Motor neuron (in vitro differentiated cells): ENCODE data around the gene RDH11. TPM values are rescaled to one million over a fixed set of nuclear protein-coding genes. Genes with fewer than 3 reads are reported as not detected.

Source experiments
- ATAC-seq, 8 experiments: fragments of 200-7000 bp; cut with Tn5 transposase; replicated peaks in 6 of 8; 2 replicates each; pipeline ENCODE4 v1.8.0; 2021; ENCODE audit warnings: mild to moderate bottlenecking in 8 of 8, moderate library complexity in 8 of 8
- H3K27ac ChIP-seq, 2 donors: fragments of 250-450 bp; sonication (Bioruptor Pico); 2 replicates each; pipeline ENCODE4 v1.9.0; 2021; ENCODE audit warnings: antibody characterized with exemption in 2 of 2, mild to moderate bottlenecking in 2 of 2, moderate library complexity in 1 of 2
- H3K4me1 ChIP-seq, 2 donors: fragments of 250-450 bp; sonication (Bioruptor Pico); replicated peaks in 1 of 2; 2 replicates each; pipeline ENCODE4 v1.6.1; 2021; ENCODE audit warnings: antibody characterized with exemption in 2 of 2, mild to moderate bottlenecking in 2 of 2, moderate library complexity in 1 of 2
- H3K4me3 ChIP-seq, 5 donors: fragments of 250-450 bp; sonication (Bioruptor Pico); 2 replicates each; pipeline ENCODE4 v1.9.0; 2021; ENCODE audit warnings: antibody characterized with exemption in 5 of 5, mild to moderate bottlenecking in 5 of 5, moderate library complexity in 4 of 5
- WGBS, 10 experiments: fragments of 450-650 bp; shearing (Covaris generic); methylation state at CpG; one replicate each; pipeline ENCODE4 v1.0.0; 2022; 5-methylcytosine and 5-hydroxymethylcytosine counted together
- in situ Hi-C, 9 experiments: fragments of 400-800 bp; cut with MboI; loops; one replicate each; pipeline ENCODE4 v1.15.0; 2021; ENCODE audit warnings: low sequenced_read_pairs in 9 of 9, low pct_unique_long_range_greater_than_20kb in 2 of 9; ENCODE audit not compliant: unreplicated experiment in 9 of 9
- total RNA-seq, 8 experiments: library from RNA; unstranded; fragments of 300-600 nt; gene quantifications; 2 replicates each; pipeline versions ENCODE4 v1.2.3 to v1.2.4, GENCODE V29; 2022

The RDH11 gene
- total RNA-seq, 8 experiments from 2014 or later = 60.9 to 89.8 (median 71.0) TPM

DNA sequence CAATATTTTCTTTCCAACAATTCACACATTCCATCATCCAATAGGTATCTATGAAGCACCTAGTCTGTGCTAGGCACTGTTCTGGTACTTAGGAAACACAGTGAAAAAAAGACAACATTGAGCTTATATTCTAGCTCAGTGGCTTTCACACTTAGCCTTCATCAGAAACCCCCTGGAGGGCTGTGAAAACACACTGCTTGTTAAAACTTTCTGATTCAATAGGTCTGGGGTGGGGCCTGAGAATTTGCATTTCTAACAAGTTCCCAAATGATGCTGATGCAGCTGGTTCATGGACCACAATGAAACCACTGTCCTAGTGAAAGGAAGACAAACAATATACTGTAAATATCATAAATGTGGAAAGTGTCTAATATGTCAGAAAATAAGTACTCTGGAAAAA lies 27.0 kb downstream of the RDH11 start:
- no peak for ATAC-seq
- no peak overlapping the region for H3K4me3 ChIP-seq
- H3K27ac ChIP-seq = no peak overlapping the region
- in situ Hi-C loops = no loop called here
- H3K4me1 ChIP-seq = peaks cover 4 to 9% of the 10 kb centered on the region in 2 donors

DNA sequence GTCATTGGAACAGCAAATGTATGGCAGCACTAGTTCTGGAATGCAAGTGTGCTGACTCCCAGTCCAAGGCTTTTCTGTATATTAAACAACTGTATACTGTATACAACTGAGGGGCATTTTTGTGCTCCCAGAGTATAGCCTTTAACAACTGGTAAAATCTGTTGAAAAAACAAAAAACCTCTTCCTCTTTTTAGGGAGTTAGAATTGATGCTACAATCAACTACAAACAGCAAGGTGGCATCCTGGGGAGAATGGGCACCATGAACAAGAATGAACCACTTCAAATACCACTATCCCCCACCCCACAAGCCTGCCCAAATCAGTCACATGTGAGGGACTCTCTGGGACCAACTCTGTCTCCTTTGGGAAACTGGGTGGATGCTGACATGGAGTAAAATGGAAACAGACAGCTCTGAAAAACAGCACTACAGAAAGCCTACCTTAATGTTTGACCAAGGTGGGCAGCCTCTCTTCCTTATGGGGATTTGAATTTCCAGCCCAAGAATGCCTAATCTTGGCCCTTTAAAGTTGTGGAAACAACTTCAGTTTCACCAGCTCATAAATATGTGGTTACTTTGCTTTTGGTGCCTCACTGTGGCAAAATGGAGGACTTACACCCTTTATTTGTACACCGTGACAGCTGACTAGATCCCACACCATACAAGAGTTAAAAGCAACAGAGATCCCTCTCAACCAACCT lies 28.7 kb downstream of the RDH11 start:
- WGBS, 10 experiments = 0 to 89% (median 50%) methylated on average over 1 of the region's 1 CpG; no CpG with 5 or more reads in 4 of the 10 experiments
- no peak overlapping the region for H3K27ac ChIP-seq
- H3K4me3 ChIP-seq = no peak overlapping the region
- peak in 6 of 8 experiments; percentile 38 to 89 (median 73) for ATAC-seq
- in situ Hi-C loops = no loop called here
- no peaks in the 10 kb centered on the region for H3K4me1 ChIP-seq

DNA sequence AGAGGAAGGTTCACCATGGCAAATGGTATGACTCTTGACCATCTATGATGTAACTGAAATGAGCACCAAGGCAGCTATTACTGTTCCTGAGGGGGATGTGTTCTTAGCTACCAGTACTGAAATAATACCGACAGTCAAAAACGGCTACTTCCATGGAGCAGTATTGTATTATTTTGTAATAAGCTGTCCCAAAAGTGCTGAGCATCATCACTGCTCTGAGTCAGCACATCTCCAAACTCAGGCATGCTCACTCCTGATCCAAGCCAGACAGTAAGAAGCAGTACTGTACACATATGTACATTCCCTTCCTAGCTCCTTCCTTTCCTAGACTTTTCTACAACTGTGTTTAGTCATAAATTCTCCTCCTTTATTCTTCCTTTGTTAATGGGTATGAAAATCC lies 29.7 kb downstream of the RDH11 start:
- no peak overlapping the region for H3K4me3 ChIP-seq
- no peaks in the 10 kb centered on the region for H3K4me1 ChIP-seq
- 0 to 100% (median 90%) methylated on average over 1 to 2 of the region's 2 CpGs; no CpG with 5 or more reads in 5 of the 10 experiments for WGBS, 10 experiments
- ATAC-seq = peak in 3 of 8 experiments; percentile 58 to 90 (median 88)
- H3K27ac ChIP-seq = no peak overlapping the region
- in situ Hi-C loops = no loop called here

DNA sequence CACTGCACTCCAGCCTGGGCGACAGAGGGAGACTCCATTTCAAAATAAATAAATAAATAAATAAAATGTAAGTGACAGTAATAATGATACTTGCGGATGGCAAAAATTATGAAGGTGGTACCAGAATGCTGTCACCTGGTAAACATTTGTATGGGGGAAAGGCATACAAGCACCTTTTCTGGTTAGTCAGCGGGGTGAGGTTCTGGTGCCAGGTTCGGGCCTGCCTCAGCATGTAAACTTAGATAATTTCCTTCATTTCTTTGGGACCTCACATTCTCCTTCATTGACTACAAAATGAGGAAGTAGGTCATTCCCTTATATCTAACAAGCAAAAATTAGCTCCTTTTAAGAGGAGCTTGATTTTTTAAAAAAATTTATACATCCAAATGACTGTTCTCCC lies 31.9 kb downstream of the RDH11 start:
- in situ Hi-C loops = no loop called here
- no peak for ATAC-seq

DNA sequence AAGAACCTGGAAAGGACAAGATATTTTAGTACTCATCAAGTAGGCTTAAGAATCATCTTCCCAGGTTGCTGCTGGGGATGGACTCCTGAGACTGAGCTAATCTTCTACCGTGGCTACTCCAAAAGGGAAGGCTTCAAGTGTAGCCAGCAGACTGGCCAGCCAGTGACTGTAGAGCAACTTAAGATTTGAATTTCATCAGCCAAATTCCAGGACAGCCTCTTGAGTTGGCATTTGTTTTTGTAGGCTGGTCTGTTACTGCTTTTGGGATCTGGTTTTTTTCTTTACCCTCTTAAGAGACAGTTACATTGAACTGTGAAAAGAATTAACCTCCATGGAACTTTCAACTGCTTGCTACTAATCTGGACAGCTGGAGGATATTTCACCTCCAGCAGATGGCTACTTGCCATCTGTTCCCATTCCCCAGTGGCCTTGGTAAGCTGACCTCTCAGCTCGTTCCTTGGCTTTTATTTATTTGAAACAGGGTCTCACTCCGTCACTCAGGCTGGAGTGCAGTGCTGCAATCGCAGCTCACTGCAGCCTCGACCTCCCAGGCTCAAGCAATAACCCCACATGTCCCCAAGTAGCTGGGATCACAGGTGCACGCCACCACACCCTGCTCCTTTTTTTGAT lies 41.8 kb downstream of the RDH11 start:
- in situ Hi-C loops = no loop called here
- no peaks in the 10 kb centered on the region for H3K4me1 ChIP-seq
- no peak overlapping the region for H3K4me3 ChIP-seq
- 50 to 93% (median 68%) methylated on average over 1 to 5 of the region's 6 CpGs; no CpG with 5 or more reads in 3 of the 10 experiments for WGBS, 10 experiments
- ATAC-seq = peak in 1 of 8 experiments; percentile 24
- H3K27ac ChIP-seq = no peak overlapping the region

More for the DNA sequence above, 31.9 kb downstream of the RDH11 start:
- no peaks in the 10 kb centered on the region for H3K4me1 ChIP-seq
- 86 to 100% (median 100%) methylated on average over 1 to 4 of the region's 4 CpGs; no CpG with 5 or more reads in 1 of the 10 experiments for WGBS, 10 experiments
- no peak overlapping the region for H3K4me3 ChIP-seq
- H3K27ac ChIP-seq = no peak overlapping the region

DNA sequence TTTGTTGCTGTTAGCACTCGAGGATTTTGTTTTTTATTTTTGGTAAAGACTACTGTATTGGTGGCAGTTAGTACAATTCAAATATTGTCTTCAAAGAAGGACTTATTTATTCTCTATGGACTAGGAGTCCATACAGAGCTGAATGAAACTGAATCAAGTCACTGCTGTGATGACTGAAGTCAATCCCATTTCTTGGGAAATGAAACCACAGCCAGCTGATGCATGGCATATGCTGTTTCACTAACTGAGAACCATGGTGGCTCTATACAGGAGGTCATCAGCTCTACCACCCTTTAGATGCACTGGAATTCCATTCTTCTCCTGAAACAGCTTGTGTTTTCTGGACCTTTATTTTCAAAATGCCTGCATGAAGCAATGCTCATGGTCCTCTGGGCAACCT lies 43.4 kb downstream of the RDH11 start:
- no peak overlapping the region for H3K27ac ChIP-seq
- no peaks in the 10 kb centered on the region for H3K4me1 ChIP-seq
- no peak for ATAC-seq
- in situ Hi-C loops = no loop called here
- H3K4me3 ChIP-seq = no peak overlapping the region
- WGBS, 10 experiments = 40 to 100% (median 88%) methylated on average over 1 of the region's 1 CpG; no CpG with 5 or more reads in 3 of the 10 experiments

DNA sequence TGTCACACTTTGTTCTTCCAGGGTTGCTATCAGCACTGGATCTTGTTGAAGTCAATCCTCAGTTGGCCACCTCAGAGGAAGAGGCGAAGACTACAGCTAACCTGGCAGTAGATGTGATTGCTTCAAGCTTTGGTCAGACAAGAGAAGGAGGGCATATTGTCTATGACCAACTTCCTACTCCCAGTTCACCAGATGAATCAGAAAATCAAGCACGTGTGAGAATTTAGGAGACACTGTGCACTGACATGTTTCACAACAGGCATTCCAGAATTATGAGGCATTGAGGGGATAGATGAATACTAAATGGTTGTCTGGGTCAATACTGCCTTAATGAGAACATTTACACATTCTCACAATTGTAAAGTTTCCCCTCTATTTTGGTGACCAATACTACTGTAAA lies 44.9 kb downstream of the RDH11 start:
- Histone ChIP-seq H3K27ac (no peak overlapping the region), H3K4me1 (no peaks in the 10 kb centered on the region), H3K4me3 (no peak overlapping the region)
- in situ Hi-C loops = no loop called here
- WGBS, 10 experiments = 0 to 100% (median 43%) methylated on average over 1 to 2 of the region's 2 CpGs; no CpG with 5 or more reads in 6 of the 10 experiments
- peak in 1 of 8 experiments; percentile 81 for ATAC-seq

DNA sequence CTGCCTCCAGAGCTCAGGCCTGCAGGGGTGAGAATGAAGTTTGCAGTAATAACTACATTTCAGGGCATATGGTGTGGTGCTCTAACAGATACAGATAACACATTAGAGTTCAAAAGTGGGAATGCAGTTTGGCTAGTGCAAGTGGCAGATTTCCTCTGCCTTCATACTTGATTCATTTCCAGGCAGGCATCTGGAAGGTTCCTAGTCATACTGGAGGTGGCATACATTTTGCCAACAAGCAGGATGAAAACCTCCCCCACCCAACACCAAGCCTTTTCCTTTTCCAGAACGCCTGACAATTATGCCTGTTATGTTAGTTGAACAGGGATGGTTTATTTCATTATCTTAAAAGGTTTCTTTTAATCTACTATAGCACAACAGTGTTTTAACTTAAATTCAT lies 45.4 kb downstream of the RDH11 start:
- ATAC-seq = no peak
- H3K4me1 ChIP-seq = no peaks in the 10 kb centered on the region
- in situ Hi-C loops = no loop called here
- H3K4me3 ChIP-seq = no peak overlapping the region
- no peak overlapping the region for H3K27ac ChIP-seq
- 0 to 100% (median 92%) methylated on average over 1 of the region's 1 CpG; no CpG with 5 or more reads in 4 of the 10 experiments for WGBS, 10 experiments

DNA sequence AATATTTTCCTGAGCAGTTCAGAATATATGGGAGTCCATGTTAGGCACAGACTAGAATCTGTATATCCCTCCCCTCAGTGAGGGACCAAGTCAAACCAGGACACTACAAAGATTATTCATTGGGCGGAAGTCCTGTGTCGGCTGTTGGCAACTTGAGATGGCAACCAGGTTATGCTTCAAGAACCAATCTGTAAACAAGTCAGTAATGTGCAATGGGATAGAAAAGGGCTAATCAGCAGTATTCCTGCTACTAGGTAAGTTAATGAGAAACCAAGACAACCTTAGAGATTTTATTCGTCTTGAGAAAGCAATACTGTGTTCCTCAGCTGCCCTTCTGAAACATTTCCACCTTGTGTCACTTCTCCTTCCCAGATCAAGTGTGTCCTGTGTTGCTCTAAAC lies 49.4 kb downstream of the RDH11 start:
- 80 to 100% (median 90%) methylated on average over 1 to 3 of the region's 3 CpGs; no CpG with 5 or more reads in 4 of the 10 experiments for WGBS, 10 experiments
- ATAC-seq = no peak
- H3K4me3 ChIP-seq = no peak overlapping the region
- in situ Hi-C loops = no loop called here
- H3K4me1 ChIP-seq = no peaks in the 10 kb centered on the region
- H3K27ac ChIP-seq = no peak overlapping the region

DNA sequence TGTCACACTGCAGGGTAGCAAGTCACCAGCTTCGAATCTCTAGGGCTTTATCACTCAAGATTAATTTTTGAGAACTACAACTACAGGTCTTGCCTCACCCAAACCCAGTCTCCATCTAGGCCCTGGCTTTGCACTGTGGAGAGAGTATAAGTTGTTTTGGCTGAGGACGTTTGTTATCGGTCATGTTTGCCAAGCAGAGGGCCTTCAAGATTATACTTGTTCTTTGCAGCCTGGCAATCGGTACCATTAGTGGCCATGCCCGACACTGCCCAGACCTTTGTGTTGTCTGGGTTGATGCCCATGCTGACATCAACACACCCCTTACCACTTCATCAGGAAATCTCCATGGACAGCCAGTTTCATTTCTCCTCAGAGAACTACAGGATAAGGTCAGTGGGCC lies 50.1 kb downstream of the RDH11 start:
- Histone ChIP-seq H3K4me3 (no peak overlapping the region), H3K4me1 (no peaks in the 10 kb centered on the region), H3K27ac (no peak overlapping the region)
- in situ Hi-C loops = no loop called here
- ATAC-seq = no peak
- WGBS, 10 experiments = 83 to 100% (median 91%) methylated on average over 1 to 5 of the region's 5 CpGs; no CpG with 5 or more reads in 4 of the 10 experiments

DNA sequence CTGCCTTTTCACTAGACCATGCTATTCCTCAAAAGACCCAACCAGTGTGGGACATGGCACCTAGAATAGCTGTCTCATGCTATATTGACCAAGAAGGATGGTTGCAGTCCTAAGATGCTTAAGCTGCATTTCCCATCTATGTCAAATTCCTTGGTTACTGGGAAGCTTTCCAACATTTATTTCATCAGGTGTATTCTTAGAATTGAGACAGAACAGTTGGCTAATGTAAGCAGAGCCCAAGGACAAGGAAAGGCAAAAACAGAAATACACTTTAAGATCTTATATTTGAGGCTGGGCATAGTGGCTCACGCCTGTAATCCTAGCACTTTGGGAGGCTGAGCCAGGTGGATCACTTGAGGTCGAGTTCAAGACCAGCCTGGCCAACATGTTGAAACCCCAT lies 51.1 kb downstream of the RDH11 start:
- 79 to 100% (median 95%) methylated on average over 1 to 2 of the region's 2 CpGs; no CpG with 5 or more reads in 4 of the 10 experiments for WGBS, 10 experiments
- Histone ChIP-seq H3K4me1 (no peaks in the 10 kb centered on the region), H3K27ac (no peak overlapping the region), H3K4me3 (no peak overlapping the region)
- in situ Hi-C loops = no loop called here
- no peak for ATAC-seq

DNA sequence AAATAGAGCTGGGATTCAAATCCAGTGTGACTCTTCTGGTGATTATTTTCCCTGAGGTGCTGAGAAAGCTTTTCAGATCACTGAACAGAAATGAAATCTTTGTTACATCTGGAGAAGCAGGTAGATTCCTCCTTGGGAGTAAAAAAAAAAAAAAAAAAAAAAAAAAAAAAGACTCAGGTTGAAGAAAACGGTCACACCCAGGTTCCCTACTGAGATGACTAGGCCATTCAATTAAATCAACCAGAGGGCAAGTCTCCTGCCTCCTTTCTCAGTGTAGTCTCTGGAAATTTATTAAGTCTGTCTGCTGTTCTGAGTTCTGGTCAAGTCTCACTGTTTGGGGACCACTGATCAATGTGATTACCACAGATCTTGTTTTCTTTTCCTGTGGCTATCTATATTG lies 51.9 kb downstream of the RDH11 start:
- in situ Hi-C loops = no loop called here
- Histone ChIP-seq H3K4me1 (no peaks in the 10 kb centered on the region), H3K4me3 (no peak overlapping the region), H3K27ac (no peak overlapping the region)
- peak in 1 of 8 experiments; percentile 32 for ATAC-seq
- 57 to 94% (median 63%) methylated on average over 1 of the region's 1 CpG; no CpG with 5 or more reads in 5 of the 10 experiments for WGBS, 10 experiments

DNA sequence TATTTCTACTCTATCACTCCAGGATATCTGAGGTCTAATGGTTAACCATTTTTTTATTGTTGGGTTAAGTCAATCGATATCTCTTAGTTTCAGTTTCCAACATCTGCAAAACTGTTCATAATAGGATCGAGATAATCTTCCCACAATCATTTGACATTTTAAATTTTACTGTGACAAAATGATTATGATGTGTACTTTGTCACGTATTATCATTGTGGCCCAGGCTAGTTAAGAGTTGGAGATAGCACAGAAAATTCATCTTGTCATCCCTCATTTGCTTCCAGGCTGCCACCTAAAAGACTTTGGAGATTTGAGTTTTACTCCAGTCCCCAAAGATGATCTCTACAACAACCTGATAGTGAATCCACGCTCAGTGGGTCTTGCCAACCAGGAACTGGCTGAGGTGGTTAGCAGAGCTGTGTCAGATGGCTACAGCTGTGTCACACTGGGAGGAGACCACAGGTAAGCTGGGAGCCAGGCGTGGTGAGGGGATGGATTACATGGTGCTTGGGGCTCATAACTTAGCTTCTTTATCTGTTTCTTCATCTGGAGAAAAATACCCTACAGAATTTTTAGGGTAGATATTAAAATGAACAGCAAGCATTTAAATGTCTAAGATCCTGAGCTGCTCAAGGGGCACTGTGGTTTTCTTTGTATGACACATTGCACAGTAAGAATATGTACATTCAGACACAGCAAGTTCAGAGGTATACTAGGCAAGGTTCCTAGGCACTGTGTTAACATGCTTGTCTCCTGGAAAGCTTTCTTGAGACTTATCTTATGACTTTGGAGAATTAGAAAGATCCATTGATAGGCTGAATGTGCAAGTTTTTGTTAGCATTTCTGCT lies 53.4 kb downstream of the RDH11 start:
- no peak for ATAC-seq
- Histone ChIP-seq H3K4me1 (no peaks in the 10 kb centered on the region), H3K27ac (no peak overlapping the region), H3K4me3 (no peak overlapping the region)
- WGBS, 10 experiments = 89 to 100% (median 96%) methylated on average over 2 to 5 of the region's 5 CpGs
- in situ Hi-C loops = no loop called here
